ENCODE data around the gene KLK12.

The KLK12 gene

GRCh38 chr19:51000426-51000825, 34.4 kb downstream of the KLK12 start:
- TF ChIP-seq POLR2AphosphoS5 (IDR thresholded peaks at IDR 0.05; ENCODE audit: low read depth, low read length) (no peak), TAF1 (IDR thresholded peaks at IDR 0.05; ENCODE audit: borderline replicate concordance, insufficient read depth, low read length) (no peak), FOXP2 (optimal IDR thresholded peaks at IDR 0.05; ENCODE audit: borderline replicate concordance, extremely low read depth, extremely low read length, insufficient read depth) (no peak), SIN3A (IDR thresholded peaks at IDR 0.05; ENCODE audit: borderline replicate concordance, insufficient read depth, low read length) (no peak), REST (IDR thresholded peaks at IDR 0.05; ENCODE audit: insufficient read depth in 1 of 2, low read depth in 2 of 2, low read length in 2 of 2) (no peak)

GRCh38 chr19:50998686-50999085, 36.1 kb downstream of the KLK12 start:
- TF ChIP-seq REST (IDR thresholded peaks at IDR 0.05; ENCODE audit: insufficient read depth in 1 of 2, low read depth in 2 of 2, low read length in 2 of 2) = no peak
- no peak for TF ChIP-seq SIN3A (IDR thresholded peaks at IDR 0.05; ENCODE audit: borderline replicate concordance, insufficient read depth, low read length)
- TF ChIP-seq TAF1 (IDR thresholded peaks at IDR 0.05; ENCODE audit: borderline replicate concordance, insufficient read depth, low read length) = no peak
- no peak for TF ChIP-seq FOXP2 (optimal IDR thresholded peaks at IDR 0.05; ENCODE audit: borderline replicate concordance, extremely low read depth, extremely low read length, insufficient read depth)
- TF ChIP-seq POLR2AphosphoS5 (IDR thresholded peaks at IDR 0.05; ENCODE audit: low read depth, low read length) = no peak

- TF ChIP-seq REST (IDR thresholded peaks at IDR 0.05; ENCODE audit: insufficient read depth in 1 of 2, low read depth in 2 of 2, low read length in 2 of 2) (no peak), SIN3A (IDR thresholded peaks at IDR 0.05; ENCODE audit: borderline replicate concordance, insufficient read depth, low read length) (no peak), FOXP2 (optimal IDR thresholded peaks at IDR 0.05; ENCODE audit: borderline replicate concordance, extremely low read depth, extremely low read length, insufficient read depth) (no peak), TAF1 (IDR thresholded peaks at IDR 0.05; ENCODE audit: borderline replicate concordance, insufficient read depth, low read length) (no peak)
Observed at GRCh38 chr19:50998061-50998460, 36.7 kb downstream of the KLK12 start.

GRCh38 chr19:50994129-50994528, 40.7 kb downstream of the KLK12 start:
- no peak for TF ChIP-seq TAF1 (IDR thresholded peaks at IDR 0.05; ENCODE audit: borderline replicate concordance, insufficient read depth, low read length)
- no peak for TF ChIP-seq SIN3A (IDR thresholded peaks at IDR 0.05; ENCODE audit: borderline replicate concordance, insufficient read depth, low read length)
- TF ChIP-seq POLR2AphosphoS5 (IDR thresholded peaks at IDR 0.05; ENCODE audit: low read depth, low read length) = no peak
- no peak for TF ChIP-seq REST (IDR thresholded peaks at IDR 0.05; ENCODE audit: insufficient read depth in 1 of 2, low read depth in 2 of 2, low read length in 2 of 2)
- no peak for TF ChIP-seq FOXP2 (optimal IDR thresholded peaks at IDR 0.05; ENCODE audit: borderline replicate concordance, extremely low read depth, extremely low read length, insufficient read depth)

GRCh38 chr19:50992666-50993035, 42.2 kb downstream of the KLK12 start:
- no peak for TF ChIP-seq FOXP2 (optimal IDR thresholded peaks at IDR 0.05; ENCODE audit: borderline replicate concordance, extremely low read depth, extremely low read length, insufficient read depth)
- no peak for TF ChIP-seq TAF1 (IDR thresholded peaks at IDR 0.05; ENCODE audit: borderline replicate concordance, insufficient read depth, low read length)
- no peak for TF ChIP-seq POLR2AphosphoS5 (IDR thresholded peaks at IDR 0.05; ENCODE audit: low read depth, low read length)
- no peak for TF ChIP-seq REST (IDR thresholded peaks at IDR 0.05; ENCODE audit: insufficient read depth in 1 of 2, low read depth in 2 of 2, low read length in 2 of 2)
- TF ChIP-seq SIN3A (IDR thresholded peaks at IDR 0.05; ENCODE audit: borderline replicate concordance, insufficient read depth, low read length) = no peak
